BJ (cell line): ENCODE results near the gene BCKDK. TPM values are rescaled to one million over a fixed set of nuclear protein-coding genes. Genes with fewer than 3 reads are reported as not detected.
A peak's percentile ranks its signal among the peaks of the same experiment; 100 is the strongest.

Experiments
- CTCF ChIA-PET: fragments of 350-600 bp; formaldehyde crosslinking; extraction: SDS; loops from one replicate; lab custom pipeline; 2021; ENCODE audit warnings: antibody characterized with exemption, inconsistent platforms; lab: Yijun Ruan, JAX
- POLR2A ChIA-PET: fragments of 300-600 bp; sonication (Branson Sonifier 250); formaldehyde crosslinking; extraction: SDS; loops from one replicate; lab custom pipeline; 2021; ENCODE audit warnings: antibody characterized with exemption; lab: Charles Lee
- DNase-seq: peaks from one replicate; pipeline ENCODE4 v3.0.0-alpha.2; 2011; ENCODE audit warnings: low read depth
- H3K27me3 ChIP-seq: 2 replicates; pipeline ENCODE4 v1.6.0; 2011; ENCODE audit warnings: low read length; ENCODE audit not compliant: control insufficient read depth, insufficient read depth
- H3K36me3 ChIP-seq: 2 replicates; pipeline ENCODE4 v1.5.1; 2011; ENCODE audit warnings: low read length; ENCODE audit not compliant: control insufficient read depth, insufficient read depth
- H3K4me3 ChIP-seq: 2 replicates; pipeline ENCODE4 v1.5.1; 2011; ENCODE audit warnings: low read depth, mild to moderate bottlenecking, control low read depth, low read length
- CTCF ChIP-seq: IDR thresholded peaks from 2 replicates; pipeline ENCODE4 v1.5.1; 2011; ENCODE audit warnings: low read depth, mild to moderate bottlenecking, control low read depth, inconsistent platforms, low read length, moderate library complexity; ENCODE audit not compliant: insufficient read depth
- polyA plus RNA-seq: library from polyadenylated mRNA; depleted of rRNA; stranded (reverse); fragments of >200 nt; gene quantifications from 2 replicates; pipeline ENCODE4 v1.2.3, GENCODE V29; 2011

BCKDK gene
- polyA plus RNA-seq, 1 experiment, result 56.0 TPM

GRCh38 chr16:31108794-31109558 is 790 bp downstream of the BCKDK start:
- POLR2A ChIA-PET, result no interaction called here
- H3K27me3 ChIP-seq, result no peaks in the 10 kb centered on the region
- H3K4me3 ChIP-seq, result peak overlapping the region; percentile 95
- DNase-seq, result no peak
- no peak for TF ChIP-seq CTCF
- peaks cover 28% of the 10 kb centered on the region for H3K36me3 ChIP-seq
- CTCF ChIA-PET, result interaction anchor here (0.6 kb wide), 1 partner anchor 106 kb away, joined by 3 read pairs; no protein-coding TSS in a partner anchor

DNA sequence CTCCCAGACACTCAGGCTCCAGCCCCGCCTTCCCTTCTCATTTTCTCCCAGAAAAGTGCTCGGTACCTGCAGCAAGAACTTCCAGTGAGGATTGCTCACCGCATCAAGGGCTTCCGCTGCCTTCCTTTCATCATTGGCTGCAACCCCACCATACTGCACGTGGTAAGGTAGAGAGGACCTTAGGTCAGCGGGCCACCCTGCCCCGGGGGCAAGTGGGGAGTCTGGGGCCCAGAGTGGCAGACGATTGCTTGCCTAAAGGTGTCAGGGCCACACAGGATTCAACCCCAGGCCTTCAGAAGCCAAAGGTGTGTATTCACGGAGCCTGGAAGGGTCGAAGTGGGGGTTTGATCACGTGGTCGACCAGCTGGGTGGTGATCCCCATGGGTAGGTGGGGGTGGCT is 1.4 kb downstream of the BCKDK start:
- Histone ChIP-seq H3K27me3 (no peaks in the 10 kb centered on the region), H3K4me3 (no peak overlapping the region), H3K36me3 (peaks cover 28% of the 10 kb centered on the region)
- no peak for TF ChIP-seq CTCF
- CTCF ChIA-PET, result interaction anchor here (0.6 kb wide), 1 partner anchor 124 kb away, joined by 3 read pairs; no protein-coding TSS in a partner anchor
- POLR2A ChIA-PET, result no interaction called here
- DNase-seq, result no peak

DNA sequence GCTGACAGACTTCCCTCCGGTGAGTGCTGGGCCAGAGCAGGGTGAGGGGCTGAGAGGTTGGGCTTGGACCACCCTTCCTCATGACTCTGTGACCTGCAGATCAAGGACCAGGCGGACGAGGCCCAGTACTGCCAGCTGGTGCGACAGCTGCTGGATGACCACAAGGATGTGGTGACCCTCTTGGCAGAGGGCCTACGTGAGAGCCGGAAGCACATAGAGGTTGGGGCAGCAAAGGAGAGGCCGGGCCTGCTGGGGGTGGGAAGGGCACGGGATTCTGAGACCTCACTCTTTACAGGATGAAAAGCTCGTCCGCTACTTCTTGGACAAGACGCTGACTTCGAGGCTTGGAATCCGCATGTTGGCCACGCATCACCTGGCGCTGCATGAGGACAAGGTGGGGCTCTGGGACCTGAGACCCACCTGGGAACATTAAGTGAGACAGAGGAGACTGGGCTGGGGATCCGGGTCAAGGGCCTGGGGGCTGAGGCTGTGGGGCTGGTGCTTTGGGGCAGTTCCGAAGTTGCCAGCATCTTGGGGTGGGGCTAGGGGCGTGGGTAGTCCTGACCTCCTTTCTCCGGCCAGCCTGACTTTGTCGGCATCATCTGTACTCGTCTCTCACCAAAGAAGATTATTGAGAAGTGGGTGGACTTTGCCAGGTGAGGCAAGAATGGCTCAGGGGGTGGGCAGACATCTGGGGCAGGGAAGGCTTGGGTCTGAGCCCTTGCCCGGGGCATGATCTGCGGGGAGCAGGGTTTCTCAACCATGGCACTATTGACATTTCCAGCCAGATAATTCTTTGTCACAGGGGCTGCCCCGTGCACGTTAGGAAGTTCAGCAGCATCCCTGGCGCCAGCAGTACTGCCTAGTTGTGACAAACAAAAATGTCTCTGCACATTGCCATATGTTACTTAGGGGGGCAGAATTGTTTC is 2.2 kb downstream of the BCKDK start:
- CTCF ChIA-PET, result interaction anchor here (0.6 kb wide), 1 partner anchor 125 kb away, joined by 3 read pairs; no protein-coding TSS in a partner anchor
- peaks cover 28% of the 10 kb centered on the region for H3K36me3 ChIP-seq
- H3K4me3 ChIP-seq, result no peak overlapping the region
- DNase-seq, result no peak
- no peaks in the 10 kb centered on the region for H3K27me3 ChIP-seq
- POLR2A ChIA-PET, result no interaction called here
- no peak for TF ChIP-seq CTCF

DNA sequence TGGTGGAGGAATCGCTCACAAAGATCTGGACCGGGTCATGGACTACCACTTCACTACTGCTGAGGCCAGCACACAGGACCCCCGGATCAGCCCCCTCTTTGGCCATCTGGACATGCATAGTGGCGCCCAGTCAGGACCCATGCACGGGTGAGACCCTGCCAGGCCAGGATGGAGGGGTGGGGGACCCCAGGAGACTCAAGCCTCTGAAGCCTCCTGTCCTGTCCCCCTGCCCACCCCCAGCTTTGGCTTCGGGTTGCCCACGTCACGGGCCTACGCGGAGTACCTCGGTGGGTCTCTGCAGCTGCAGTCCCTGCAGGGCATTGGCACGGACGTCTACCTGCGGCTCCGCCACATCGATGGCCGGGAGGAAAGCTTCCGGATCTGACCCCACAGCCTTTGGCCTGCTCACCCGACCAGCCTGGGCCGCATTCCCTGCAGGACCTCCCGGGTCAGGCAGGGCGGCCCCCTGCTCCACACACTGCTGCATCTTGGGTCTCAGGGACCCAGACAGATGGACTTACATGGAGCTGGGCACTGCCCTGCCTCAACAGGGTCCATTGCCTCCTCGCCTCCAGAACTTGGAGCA is 3.8 kb downstream of the BCKDK start:
- Histone ChIP-seq H3K36me3 (peaks cover 28% of the 10 kb centered on the region), H3K4me3 (no peak overlapping the region), H3K27me3 (no peaks in the 10 kb centered on the region)
- ChIA-PET POLR2A (interaction anchor here (0.6 kb wide), 1 partner anchor 68 kb away, joined by 4 read pairs; no protein-coding TSS in a partner anchor), CTCF (interaction anchor here (1.1 kb wide), 1 partner anchor 30 kb away, joined by 4 read pairs; no protein-coding TSS in a partner anchor)
- no peak for TF ChIP-seq CTCF
- DNase-seq, result no peak
